WERI-Rb-1 (cell line): ENCODE measurements around the gene AFDN.

ENCODE experiments used
- DNase-seq: peaks from one replicate; pipeline ENCODE4 v3.0.0-alpha.2; 2020
- H3K27ac ChIP-seq: fragments of 250-450 bp; sonication (Bioruptor Pico); 2 replicates; pipeline ENCODE4 v1.5.1; 2020; ENCODE audit warnings: mild to moderate bottlenecking, moderate library complexity
- H3K27me3 ChIP-seq: fragments of 250-450 bp; sonication (Bioruptor Pico); 2 replicates; pipeline ENCODE4 v1.5.1; 2021; ENCODE audit warnings: mild to moderate bottlenecking, low read depth, moderate library complexity; ENCODE audit not compliant: insufficient read depth, severe bottlenecking
- H3K36me3 ChIP-seq: fragments of 250-450 bp; sonication (Bioruptor Pico); 2 replicates; pipeline ENCODE4 v1.5.1; 2020; ENCODE audit warnings: mild to moderate bottlenecking, moderate library complexity
- H3K4me3 ChIP-seq: 2 replicates; pipeline ENCODE4 v1.5.1; 2011; ENCODE audit warnings: low read depth, mild to moderate bottlenecking, control low read depth, low read length
- H3K9me3 ChIP-seq: fragments of 250-450 bp; sonication (Bioruptor Pico); 2 replicates; pipeline ENCODE4 v1.5.1; 2021; ENCODE audit warnings: mild to moderate bottlenecking, moderate library complexity; ENCODE audit not compliant: severe bottlenecking
- TF ChIP-seq, protein P1 (sequence below): IDR thresholded peaks from 2 replicates; pipeline ENCODE4 v1.5.1; 2011; ENCODE audit warnings: low read depth, mild to moderate bottlenecking, control low read depth, inconsistent platforms, low read length

Gene AFDN

DNA sequence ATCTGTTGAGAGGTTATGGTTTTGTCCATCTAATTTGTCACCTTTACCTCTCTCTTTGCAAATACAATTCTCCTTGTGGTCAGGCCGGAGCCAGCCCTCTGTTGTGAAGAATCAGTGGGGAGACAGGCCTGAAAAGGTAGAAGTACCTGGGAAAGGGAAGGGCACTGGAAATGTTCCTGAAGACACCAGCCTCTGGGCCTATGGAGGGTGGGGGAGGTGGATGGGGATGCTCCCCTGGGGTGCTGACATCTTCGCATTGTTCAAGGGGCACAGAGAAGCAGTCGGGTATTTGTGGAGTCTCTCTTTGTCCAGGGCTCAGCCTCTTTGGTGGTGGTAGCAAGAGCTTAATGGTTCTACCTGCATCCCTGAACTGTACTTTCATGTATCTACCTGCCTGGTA lies 24.4 kb upstream of the AFDN start:
- DNase-seq = no peak
- Histone ChIP-seq H3K27me3 (no peaks in the 10 kb centered on the region), H3K27ac (no peak overlapping the region), H3K4me3 (no peak overlapping the region), H3K9me3 (no peaks in the 10 kb centered on the region), H3K36me3 (no peaks in the 10 kb centered on the region)
- TF ChIP-seq, protein P1, sequence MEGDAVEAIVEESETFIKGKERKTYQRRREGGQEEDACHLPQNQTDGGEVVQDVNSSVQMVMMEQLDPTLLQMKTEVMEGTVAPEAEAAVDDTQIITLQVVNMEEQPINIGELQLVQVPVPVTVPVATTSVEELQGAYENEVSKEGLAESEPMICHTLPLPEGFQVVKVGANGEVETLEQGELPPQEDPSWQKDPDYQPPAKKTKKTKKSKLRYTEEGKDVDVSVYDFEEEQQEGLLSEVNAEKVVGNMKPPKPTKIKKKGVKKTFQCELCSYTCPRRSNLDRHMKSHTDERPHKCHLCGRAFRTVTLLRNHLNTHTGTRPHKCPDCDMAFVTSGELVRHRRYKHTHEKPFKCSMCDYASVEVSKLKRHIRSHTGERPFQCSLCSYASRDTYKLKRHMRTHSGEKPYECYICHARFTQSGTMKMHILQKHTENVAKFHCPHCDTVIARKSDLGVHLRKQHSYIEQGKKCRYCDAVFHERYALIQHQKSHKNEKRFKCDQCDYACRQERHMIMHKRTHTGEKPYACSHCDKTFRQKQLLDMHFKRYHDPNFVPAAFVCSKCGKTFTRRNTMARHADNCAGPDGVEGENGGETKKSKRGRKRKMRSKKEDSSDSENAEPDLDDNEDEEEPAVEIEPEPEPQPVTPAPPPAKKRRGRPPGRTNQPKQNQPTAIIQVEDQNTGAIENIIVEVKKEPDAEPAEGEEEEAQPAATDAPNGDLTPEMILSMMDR = no peak

DNA sequence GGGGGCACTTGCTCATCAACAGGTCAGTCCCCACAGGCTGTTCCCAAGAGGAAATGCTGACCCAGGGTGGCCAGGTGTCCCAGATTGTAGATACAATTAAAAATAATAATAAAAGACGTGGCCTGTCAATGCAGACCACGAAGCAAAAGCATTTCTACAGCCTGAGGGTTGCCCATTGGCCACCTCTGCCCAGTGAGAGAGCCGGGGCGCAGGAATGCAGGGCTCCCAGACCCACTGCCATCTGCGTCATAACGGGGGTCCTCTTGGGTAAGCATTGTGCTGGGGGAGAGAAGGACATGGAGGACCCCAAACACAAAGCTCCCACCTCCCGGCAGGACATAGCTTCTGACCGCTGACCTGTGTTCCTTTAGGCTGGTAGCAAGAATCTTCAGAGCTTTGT lies 22.9 kb upstream of the AFDN start:
- Histone ChIP-seq H3K27ac (no peak overlapping the region), H3K27me3 (no peaks in the 10 kb centered on the region), H3K9me3 (no peaks in the 10 kb centered on the region), H3K36me3 (no peaks in the 10 kb centered on the region), H3K4me3 (no peak overlapping the region)
- TF ChIP-seq, protein P1 = no peak
- no peak for DNase-seq

DNA sequence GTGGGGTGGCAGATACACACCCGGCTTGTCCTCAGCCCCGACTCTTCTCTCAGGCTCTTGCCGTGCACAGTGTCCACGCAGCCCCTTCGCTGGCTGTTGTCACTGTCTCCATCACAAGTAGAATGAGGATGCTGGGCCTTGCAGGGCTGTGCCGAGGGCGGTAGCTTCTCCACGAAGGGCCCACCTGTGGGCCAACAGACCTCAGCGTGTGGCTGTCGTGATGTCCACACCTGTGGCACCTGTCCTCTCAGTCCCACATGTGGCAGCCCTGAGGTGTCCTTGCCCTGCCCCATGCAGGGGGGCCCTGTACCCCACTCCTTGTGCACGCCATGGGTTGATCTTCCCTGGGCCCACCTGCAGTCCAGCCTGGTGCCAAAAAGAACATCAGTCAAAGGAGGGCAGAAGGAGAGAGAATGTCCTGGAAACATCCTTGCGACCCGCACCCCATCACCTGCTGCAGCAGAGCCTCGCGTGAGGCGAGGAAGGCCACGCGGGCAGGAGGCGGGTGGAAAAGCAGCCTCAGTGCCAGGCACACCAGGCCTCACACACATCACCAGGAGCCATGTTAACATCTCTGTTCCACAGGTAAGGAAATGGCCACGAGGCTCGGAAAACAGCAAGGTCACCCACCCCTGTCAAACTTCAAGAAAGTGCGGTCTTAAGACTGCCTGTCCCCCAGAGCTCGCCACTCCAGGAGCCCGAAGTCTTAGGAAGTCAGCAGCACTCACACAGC lies 22.3 kb upstream of the AFDN start:
- no peak for DNase-seq
- Histone ChIP-seq H3K27ac (no peak overlapping the region), H3K9me3 (no peaks in the 10 kb centered on the region), H3K4me3 (no peak overlapping the region), H3K36me3 (no peaks in the 10 kb centered on the region), H3K27me3 (no peaks in the 10 kb centered on the region)
- TF ChIP-seq, protein P1 = no peak

DNA sequence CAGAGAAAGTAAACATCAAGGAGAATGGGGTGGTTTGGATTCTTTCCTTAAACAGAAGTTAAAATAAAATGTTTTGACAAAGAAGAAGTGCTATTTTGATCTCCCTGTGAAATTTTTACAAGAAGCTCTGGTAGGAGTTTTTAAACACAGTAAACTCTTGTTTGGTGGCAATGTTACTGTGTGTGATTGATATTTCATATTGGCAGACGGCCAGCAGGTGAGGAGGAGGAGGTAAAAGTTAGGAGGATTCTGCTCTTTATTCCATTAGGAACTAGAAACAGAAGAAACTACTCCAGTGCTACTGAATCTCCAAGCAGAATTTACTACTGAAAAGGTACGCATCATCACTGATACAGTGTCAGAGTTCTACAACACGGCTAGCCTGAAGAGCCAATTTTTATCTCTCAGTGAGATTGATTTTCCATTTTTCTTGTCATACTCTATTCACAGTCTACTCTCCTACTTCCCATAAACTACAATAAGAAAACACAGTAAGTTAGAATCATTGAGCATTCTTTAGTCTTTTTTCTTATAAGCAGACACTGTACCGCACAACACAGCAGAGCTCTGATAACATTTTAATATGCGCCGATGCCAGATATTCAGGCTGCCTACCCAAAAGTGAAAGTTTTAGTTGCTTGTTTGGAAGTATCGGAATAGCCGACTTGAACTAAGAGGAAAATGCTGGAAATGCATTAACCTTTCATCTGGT lies 21.2 kb upstream of the AFDN start:
- no peak for DNase-seq
- no peaks in the 10 kb centered on the region for H3K9me3 ChIP-seq
- H3K36me3 ChIP-seq = no peaks in the 10 kb centered on the region
- TF ChIP-seq, protein P1 = no peak
- H3K27ac ChIP-seq = no peak overlapping the region
- H3K27me3 ChIP-seq = no peaks in the 10 kb centered on the region
- H3K4me3 ChIP-seq = no peak overlapping the region

DNA sequence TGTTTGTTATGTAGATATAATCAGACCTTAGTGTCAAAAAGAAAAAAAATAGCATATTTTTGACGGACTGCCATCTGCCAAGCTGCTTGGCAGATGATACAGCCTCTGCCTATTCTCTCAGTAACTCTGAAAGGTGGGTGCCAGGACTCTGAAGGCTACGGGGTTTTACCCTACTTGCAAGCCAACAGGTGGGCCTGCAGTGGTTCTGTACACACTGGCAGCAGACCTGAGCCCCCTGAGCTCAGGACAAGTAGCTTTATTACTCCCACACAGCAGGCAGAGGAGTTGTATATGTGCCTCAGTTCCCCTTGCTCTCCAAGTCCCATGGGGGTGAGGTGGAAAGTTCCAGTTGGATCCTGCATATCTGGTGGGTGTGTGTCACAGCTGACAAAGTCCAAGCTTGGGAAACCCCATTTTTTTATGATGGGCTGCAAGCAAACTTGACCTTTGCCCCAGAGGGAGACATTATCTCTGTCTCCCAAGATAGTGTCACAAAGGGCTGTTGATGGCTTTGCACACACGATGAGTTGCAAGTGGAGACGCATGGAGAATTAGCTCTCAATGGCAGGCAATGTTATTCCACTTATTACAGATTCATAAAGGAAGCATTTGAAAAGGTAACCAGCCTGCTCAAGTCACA lies 20.5 kb upstream of the AFDN start:
- Histone ChIP-seq H3K4me3 (no peak overlapping the region), H3K27me3 (no peaks in the 10 kb centered on the region), H3K36me3 (no peaks in the 10 kb centered on the region), H3K9me3 (no peaks in the 10 kb centered on the region), H3K27ac (no peak overlapping the region)
- TF ChIP-seq, protein P1 = no peak
- no peak for DNase-seq
